Endothelial cell of umbilical vein (primary cell): ENCODE data around the gene MIPEP. TPM values are rescaled to one million over a fixed set of nuclear protein-coding genes. Genes with fewer than 3 reads are reported as not detected.

Source experiments
- BruUV-seq: library from RNA; stranded (reverse); fragments of 400-500 nt; replicated peaks from 2 replicates; lab custom pipeline; 2021; lab: Mats Ljungman, UMichigan
- CTCF ChIA-PET: fragments of 300-600, 350-600 bp; sonication (Branson Sonifier 250); formaldehyde crosslinking; loops from one replicate; lab custom pipeline; 2021; ENCODE audit warnings: antibody characterized with exemption, inconsistent platforms; lab: Charles Lee
- POLR2A ChIA-PET: fragments of 300-600, 350-600 bp; sonication (Branson Sonifier 250); formaldehyde crosslinking; loops from one replicate; lab custom pipeline; 2021; ENCODE audit warnings: antibody characterized with exemption, inconsistent platforms; lab: Charles Lee
- DNase-seq: peaks from one replicate; pipeline ENCODE4 v3.0.0-alpha.2; 2011; ENCODE audit warnings: low read depth, low spot score
- FAIRE-seq: peaks from 2 replicates; lab custom pipeline; 2011; peaks lifted over from hg19 to GRCh38; lab: Jason Lieb, UNC
- H2AFZ ChIP-seq: 2 replicates; pipeline ENCODE4 v1.6.0; 2012; ENCODE audit warnings: low read depth, low read length, control low read depth, inconsistent platforms
- H3K27ac ChIP-seq: 2 replicates; pipeline ENCODE4 v1.5.1; 2011; ENCODE audit warnings: low read depth, mild to moderate bottlenecking, control low read depth, low read length, moderate library complexity; ENCODE audit not compliant: insufficient read depth
- H3K27me3 ChIP-seq, 2 experiments: 2 replicates each; pipeline versions ENCODE4 v1.6.0 to v1.6.1; 2011; ENCODE audit warnings: low read length in 2 of 2, mixed read lengths in 1 of 2; ENCODE audit not compliant: control insufficient read depth in 2 of 2, insufficient read depth in 2 of 2
- H3K36me3 ChIP-seq, 2 experiments: 2 replicates in 1 of 2; 3 replicates in 1 of 2; pipeline ENCODE4 v1.5.1; 2011; ENCODE audit warnings: low read length in 2 of 2, mild to moderate bottlenecking in 1 of 2, moderate library complexity in 1 of 2; ENCODE audit not compliant: control insufficient read depth in 2 of 2, insufficient read depth in 2 of 2; ENCODE audit errors: extremely low read depth in 1 of 2
- H3K4me1 ChIP-seq: 3 replicates; pipeline ENCODE4 v1.5.1; 2011; ENCODE audit warnings: mild to moderate bottlenecking, low read length; ENCODE audit not compliant: control insufficient read depth, insufficient read depth; ENCODE audit errors: extremely low read depth
- H3K4me2 ChIP-seq: 2 replicates; pipeline ENCODE4 v1.6.1; 2011; ENCODE audit warnings: low read length, control low read depth, mixed read lengths; ENCODE audit not compliant: insufficient read depth
- H3K4me3 ChIP-seq, 3 experiments: fragments of 200-600 bp in 1 of 3; sonication (generic), shearing (Covaris generic) in 1 of 3; replicated peaks in 1 of 3; 2 replicates each; pipeline ENCODE4 v1.5.1; 2011 to 2016; ENCODE audit warnings: control low read depth in 3 of 3, low read length in 3 of 3, mild to moderate bottlenecking in 2 of 3, inconsistent platforms in 1 of 3, low read depth in 1 of 3, moderate library complexity in 1 of 3; ENCODE audit not compliant: insufficient read depth in 1 of 3
- H3K79me2 ChIP-seq: 2 replicates; pipeline ENCODE4 v1.6.0; 2012; ENCODE audit warnings: low read length, inconsistent platforms; ENCODE audit not compliant: control insufficient read depth, insufficient read depth
- H3K9ac ChIP-seq: replicated peaks from 2 replicates; pipeline ENCODE3; 2011; ENCODE audit warnings: low read length, control low read depth; ENCODE audit not compliant: insufficient read depth; ENCODE audit errors: extremely low read depth
- H3K9me1 ChIP-seq: replicated peaks from 3 replicates; pipeline ENCODE4 v1.6.0; 2011; ENCODE audit warnings: mild to moderate bottlenecking, low read length; ENCODE audit not compliant: control insufficient read depth, insufficient read depth; ENCODE audit errors: extremely low read depth
- H3K9me3 ChIP-seq: replicated peaks from 2 replicates; pipeline ENCODE4 v1.5.1; 2012; ENCODE audit warnings: low read length, inconsistent platforms; ENCODE audit not compliant: control insufficient read depth, insufficient read depth
- H4K20me1 ChIP-seq: replicated peaks from 2 replicates; pipeline ENCODE3; 2011; ENCODE audit warnings: mild to moderate bottlenecking, low read length; ENCODE audit not compliant: control insufficient read depth, insufficient read depth; ENCODE audit errors: extremely low read depth
- EZH2 ChIP-seq: IDR thresholded peaks from 2 replicates; pipeline ENCODE4 v1.6.1; 2012; ENCODE audit warnings: borderline replicate concordance, low read depth, mild to moderate bottlenecking, moderate library complexity, low read length, inconsistent platforms; ENCODE audit not compliant: severe bottlenecking
- FOS ChIP-seq: IDR thresholded peaks from 2 replicates; pipeline ENCODE4 v1.6.1; 2011; ENCODE audit warnings: mild to moderate bottlenecking, low read length, moderate library complexity, borderline replicate concordance; ENCODE audit not compliant: insufficient read depth
- GATA2 ChIP-seq: IDR thresholded peaks from 2 replicates; pipeline ENCODE4 v1.7.0; 2011; ENCODE audit warnings: low read depth, mild to moderate bottlenecking, moderate library complexity, mixed read lengths, low read length; ENCODE audit not compliant: insufficient read length, insufficient read depth
- JUN ChIP-seq: IDR thresholded peaks from 2 replicates; pipeline ENCODE4 v1.6.1; 2011; ENCODE audit warnings: borderline replicate concordance, low read depth; ENCODE audit not compliant: insufficient read length, insufficient read depth
- MYC ChIP-seq: IDR thresholded peaks from one replicate; pipeline ENCODE4 v1.6.1; 2011; ENCODE audit warnings: mild to moderate bottlenecking, low read depth, low read length
- POLR2A ChIP-seq: IDR thresholded peaks from 2 replicates; pipeline ENCODE4 v1.6.1; 2012; ENCODE audit warnings: low read depth, mild to moderate bottlenecking, control low read depth, low read length
- POLR2AphosphoS5 ChIP-seq: IDR thresholded peaks from 2 replicates; pipeline ENCODE4 v1.6.1; 2012; ENCODE audit warnings: low read depth, mild to moderate bottlenecking, control low read depth, low read length, moderate library complexity; ENCODE audit not compliant: insufficient read depth
- dilution Hi-C: fragments of 300-500 bp; cut with MboI; formaldehyde crosslinking; loops from one replicate; pipeline ENCODE4 v1.15.0; 2019; ENCODE audit warnings: low sequenced_read_pairs; ENCODE audit not compliant: extremely low pct_ligation_motif_present
- intact Hi-C: fragments of 100-400 bp; cut with micrococcal nuclease; formaldehyde crosslinking; loops from one replicate; pipeline ENCODE4 v1.10.0; 2022
- polyA plus RNA-seq, 4 experiments: library from polyadenylated mRNA; depleted of rRNA in 3 of 4; stranded (reverse) in 3 of 4; unstranded in 1 of 4; fragments of >200 nt; gene quantifications; 2 replicates each; pipeline versions ENCODE4 v1.2.1 to v1.2.3, GENCODE V29; 2011 to 2012; ENCODE audit warnings: missing spikeins in 1 of 4
- total RNA-seq: library from RNA; stranded (reverse); gene quantifications from 2 replicates; pipeline ENCODE4 v1.2.3, GENCODE V29; 2021
- TF ChIP-seq, protein P1 (sequence below): IDR thresholded peaks from 2 replicates; pipeline ENCODE4 v1.6.1; 2011; ENCODE audit not compliant: insufficient read depth, insufficient read length
- TF ChIP-seq, protein P2 (sequence below), 2 donors: IDR thresholded peaks; 1 replicate in 1 of 2; 2 replicates in 1 of 2; pipeline ENCODE4 v1.5.1; 2011; ENCODE audit warnings: low read length in 2 of 2, mild to moderate bottlenecking in 2 of 2, moderate library complexity in 2 of 2, control low read depth in 1 of 2, inconsistent platforms in 1 of 2, low read depth in 1 of 2; ENCODE audit not compliant: insufficient read depth in 1 of 2; ENCODE audit errors: extremely low read depth in 1 of 2

The MIPEP gene
- total and polyA plus RNA-seq, 2 donors (not counting 3 experiments of a cell fraction or from before 2014, with no cell fraction given): 12.4 to 19.2 TPM

DNA sequence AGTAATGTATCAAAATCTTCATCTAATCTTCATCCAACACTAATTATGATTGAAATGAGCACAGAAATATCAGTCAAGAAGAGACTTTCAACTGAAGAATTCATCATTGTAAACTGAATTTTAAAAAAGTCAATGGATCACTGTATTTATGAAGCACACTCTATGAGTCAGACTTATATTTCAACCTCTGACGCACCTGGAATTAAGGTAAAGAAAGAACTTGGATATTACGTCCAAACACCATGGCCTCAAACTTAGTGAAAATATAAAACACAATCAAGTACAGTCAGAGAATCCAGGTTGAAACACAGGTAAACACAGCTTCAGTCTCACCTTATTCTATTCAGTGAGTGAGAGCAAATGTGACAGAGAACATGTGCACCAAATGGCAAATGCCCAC, 39.5 kb downstream of the MIPEP start:
- H3K9me1 ChIP-seq: no peaks in the 10 kb centered on the region
- no peaks in the 10 kb centered on the region for H3K9me3 ChIP-seq
- H3K4me3 ChIP-seq: no peak overlapping the region
- no peaks in the 10 kb centered on the region for H3K27me3 ChIP-seq
- H3K79me2 ChIP-seq: no peaks in the 10 kb centered on the region
- TF ChIP-seq POLR2A (no peak), MYC (no peak), POLR2AphosphoS5 (no peak), GATA2 (no peak), JUN (no peak), EZH2 (no peak), FOS (no peak)
- TF ChIP-seq, protein P1, sequence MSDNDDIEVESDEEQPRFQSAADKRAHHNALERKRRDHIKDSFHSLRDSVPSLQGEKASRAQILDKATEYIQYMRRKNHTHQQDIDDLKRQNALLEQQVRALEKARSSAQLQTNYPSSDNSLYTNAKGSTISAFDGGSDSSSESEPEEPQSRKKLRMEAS: no peak
- TF ChIP-seq, protein P2, sequence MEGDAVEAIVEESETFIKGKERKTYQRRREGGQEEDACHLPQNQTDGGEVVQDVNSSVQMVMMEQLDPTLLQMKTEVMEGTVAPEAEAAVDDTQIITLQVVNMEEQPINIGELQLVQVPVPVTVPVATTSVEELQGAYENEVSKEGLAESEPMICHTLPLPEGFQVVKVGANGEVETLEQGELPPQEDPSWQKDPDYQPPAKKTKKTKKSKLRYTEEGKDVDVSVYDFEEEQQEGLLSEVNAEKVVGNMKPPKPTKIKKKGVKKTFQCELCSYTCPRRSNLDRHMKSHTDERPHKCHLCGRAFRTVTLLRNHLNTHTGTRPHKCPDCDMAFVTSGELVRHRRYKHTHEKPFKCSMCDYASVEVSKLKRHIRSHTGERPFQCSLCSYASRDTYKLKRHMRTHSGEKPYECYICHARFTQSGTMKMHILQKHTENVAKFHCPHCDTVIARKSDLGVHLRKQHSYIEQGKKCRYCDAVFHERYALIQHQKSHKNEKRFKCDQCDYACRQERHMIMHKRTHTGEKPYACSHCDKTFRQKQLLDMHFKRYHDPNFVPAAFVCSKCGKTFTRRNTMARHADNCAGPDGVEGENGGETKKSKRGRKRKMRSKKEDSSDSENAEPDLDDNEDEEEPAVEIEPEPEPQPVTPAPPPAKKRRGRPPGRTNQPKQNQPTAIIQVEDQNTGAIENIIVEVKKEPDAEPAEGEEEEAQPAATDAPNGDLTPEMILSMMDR (IDR thresholded peaks at IDR 0.05; ENCODE audit: extremely low read depth in 1 of 2, insufficient read depth in 1 of 2, low read depth in 1 of 2, low read length in 2 of 2): no peak
- BruUV-seq: no TSS peak
- no peak overlapping the region for H2AFZ ChIP-seq
- dilution Hi-C loops: no loop called here
- no peak overlapping the region for H3K9ac ChIP-seq
- CTCF ChIA-PET: interaction anchor here (1.6 to 3.3 kb wide), 2 partner anchors 10 to 22 kb away, joined by 3 to 10 read pairs; no protein-coding TSS in a partner anchor
- intact Hi-C loops: no loop called here
- FAIRE-seq (no peak), DNase-seq (no peak)
- POLR2A ChIA-PET: no interaction called here
- H3K4me2 ChIP-seq: no peak overlapping the region
- no peaks in the 10 kb centered on the region for H3K4me1 ChIP-seq
- no peak overlapping the region for H3K27ac ChIP-seq
- no peaks in the 10 kb centered on the region for H3K36me3 ChIP-seq
- H4K20me1 ChIP-seq: no peaks in the 10 kb centered on the region
